ENCODE measurements around the gene HMGXB4.
A peak's percentile ranks its signal among the peaks of the same experiment; 100 is the strongest.

Gene HMGXB4

DNA sequence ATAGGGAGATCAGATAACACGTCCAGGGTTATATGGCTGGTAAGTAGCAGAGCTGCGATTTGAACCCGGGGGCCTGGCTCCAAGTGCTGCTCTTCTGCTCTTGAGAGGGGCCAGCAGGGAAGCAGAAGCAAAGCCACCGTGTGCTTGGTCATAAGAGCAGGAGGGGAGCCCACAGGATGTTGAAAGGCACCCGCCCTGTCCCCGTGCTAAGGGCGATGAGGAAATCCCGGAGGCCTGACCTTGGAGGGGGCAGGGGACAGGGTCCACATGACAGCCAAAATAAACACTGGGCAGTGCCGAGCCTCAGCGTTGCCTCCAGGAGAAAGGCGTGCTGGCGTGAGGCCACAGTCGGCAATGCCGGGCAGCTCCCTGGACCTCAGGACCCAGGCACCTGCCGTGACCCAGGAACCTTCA lies 71.2 kb downstream of the HMGXB4 start:
- DNase-seq, result peak in 1 of 2 donors; percentile 63

DNA sequence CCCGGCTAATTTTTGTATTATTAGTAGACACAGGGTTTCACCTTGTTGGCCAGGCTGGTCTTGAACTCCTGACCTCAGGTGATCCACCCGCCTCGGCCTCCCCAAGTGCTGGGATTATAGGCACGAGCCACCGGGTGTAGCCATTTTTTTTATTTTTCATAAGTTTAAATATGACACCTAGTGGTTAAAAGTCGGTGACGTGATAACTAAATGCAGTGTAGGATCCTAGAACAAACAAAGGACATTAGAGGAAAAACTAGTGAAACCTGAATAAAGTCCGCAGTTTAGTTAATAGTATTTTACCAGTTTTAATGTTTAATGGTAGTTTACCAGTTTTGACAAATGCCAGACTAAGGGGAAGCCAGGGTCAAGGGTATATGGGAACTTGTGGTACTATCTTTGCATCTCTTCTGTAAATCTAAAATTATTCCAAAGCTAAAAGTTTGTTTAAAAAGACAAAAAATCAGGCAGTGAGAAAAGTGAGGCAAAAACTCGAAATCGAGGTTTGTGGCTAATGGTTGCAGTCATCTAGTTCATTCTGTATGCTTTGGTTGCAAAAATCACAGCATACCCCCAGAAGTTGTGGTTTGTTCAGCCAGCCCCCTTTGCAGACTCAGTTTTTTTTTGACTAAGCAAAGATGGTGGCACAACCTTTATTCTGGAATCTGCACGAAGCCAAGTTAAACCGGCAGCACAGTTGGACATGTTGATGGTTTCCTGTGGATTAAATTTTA lies 72.0 kb downstream of the HMGXB4 start:
- no peak for DNase-seq

DNA sequence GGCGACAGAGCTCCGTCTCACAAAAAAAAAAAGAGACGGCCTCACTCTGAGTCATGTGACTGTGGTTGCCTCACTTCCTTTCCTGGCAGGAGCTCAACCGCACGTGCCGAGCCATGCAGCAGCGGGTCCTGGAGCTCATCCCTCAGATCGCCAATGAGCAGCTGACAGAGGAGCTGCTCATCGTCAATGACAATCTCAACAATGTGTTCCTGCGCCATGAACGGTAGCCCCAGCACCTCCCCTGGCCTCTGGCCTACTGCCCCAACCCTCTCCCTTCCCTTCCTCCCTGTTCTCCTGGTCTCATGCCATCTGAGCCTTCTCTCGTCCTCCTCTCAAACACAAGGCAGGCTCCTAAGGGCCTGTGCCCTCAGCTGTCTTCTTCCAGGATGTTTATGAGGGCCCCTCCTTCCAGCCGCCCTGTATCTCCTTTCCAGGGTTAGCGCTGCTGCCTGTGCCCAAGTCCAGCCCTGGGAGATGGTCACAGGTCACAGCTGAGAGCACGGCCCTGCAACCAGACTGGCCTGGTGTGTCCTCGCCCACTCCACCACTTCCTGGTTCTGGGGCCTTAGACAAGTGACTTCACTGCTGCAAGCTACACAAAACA lies 73.1 kb downstream of the HMGXB4 start:
- DNase-seq, result peak; percentile 56 to 78

DNA sequence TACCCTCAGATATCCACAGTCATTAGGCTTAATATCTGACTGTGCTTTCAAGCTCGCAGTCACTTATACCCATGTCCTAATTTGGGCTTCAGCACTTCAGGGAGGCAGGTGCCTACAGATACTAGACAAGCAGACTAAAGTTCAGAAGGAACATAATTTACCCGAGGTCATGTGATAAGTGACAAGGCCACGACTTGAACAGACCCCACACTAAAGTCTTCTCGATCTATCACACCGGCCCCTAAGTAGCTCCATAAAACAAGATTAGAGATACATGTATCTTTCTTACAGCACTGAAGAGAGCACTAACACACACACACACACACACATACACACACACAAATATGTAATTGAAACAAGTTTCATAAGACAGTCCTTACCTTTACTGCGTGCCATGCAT lies 75.0 kb downstream of the HMGXB4 start:
- no peak for DNase-seq

DNA sequence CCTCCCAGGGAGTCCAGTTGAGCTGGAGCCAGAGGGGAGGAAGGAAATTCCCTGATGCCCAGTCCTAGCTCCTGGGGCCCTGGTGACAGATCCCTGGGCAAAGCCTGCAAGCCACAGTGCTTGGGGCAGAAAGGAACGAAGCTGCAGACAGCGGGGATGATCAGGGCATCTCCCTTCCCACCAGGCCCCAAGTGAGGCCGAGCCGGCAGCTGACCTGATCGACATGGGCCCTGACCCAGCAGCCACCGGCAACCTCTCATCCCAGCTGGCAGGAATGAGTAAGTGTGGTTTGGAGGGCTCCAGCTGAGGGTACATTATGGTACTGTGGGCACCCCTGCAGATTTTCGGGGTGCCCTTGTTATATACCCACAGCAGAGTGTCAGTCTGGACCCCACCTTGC lies 75.9 kb downstream of the HMGXB4 start:
- no peak for DNase-seq

DNA sequence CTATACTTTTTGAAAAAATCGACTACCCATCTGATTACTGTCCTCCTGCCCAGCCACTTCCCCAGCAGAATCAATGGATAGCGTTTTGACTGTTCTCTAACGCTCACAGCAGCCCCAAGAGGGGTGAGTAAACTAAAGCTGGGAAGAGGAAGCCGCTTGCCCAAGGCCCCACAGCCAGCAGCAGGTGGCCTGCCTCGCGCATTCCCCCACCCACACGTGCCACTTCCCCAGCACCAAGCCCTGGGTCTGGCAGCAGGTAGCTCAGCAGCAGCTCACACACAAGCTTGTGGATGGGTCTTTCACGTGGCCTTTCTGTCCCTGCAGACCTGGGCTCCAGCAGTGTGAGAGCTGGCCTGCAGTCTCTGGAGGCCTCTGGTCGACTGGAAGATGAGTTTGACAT lies 76.7 kb downstream of the HMGXB4 start:
- DNase-seq, result no peak

DNA sequence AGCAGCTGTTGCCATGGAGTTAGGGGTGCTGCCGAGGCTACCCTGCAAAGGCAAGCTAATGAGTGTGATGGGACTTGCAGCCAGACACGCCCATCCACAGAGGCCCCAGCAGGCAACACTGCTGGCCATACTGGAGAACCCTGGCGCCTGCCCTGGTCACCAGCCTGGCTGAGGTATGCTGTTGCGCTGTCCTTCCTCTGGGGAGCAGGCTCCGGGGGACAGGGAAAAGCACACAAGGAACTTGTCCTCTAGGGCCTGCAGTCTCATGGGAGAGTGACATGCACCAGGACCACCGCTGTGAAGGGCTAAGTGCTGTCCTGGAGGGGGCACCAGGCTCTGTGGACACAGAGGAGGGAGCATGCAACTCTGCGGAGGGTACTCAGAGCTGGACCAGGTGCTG lies 78.2 kb downstream of the HMGXB4 start:
- no peak for DNase-seq

DNA sequence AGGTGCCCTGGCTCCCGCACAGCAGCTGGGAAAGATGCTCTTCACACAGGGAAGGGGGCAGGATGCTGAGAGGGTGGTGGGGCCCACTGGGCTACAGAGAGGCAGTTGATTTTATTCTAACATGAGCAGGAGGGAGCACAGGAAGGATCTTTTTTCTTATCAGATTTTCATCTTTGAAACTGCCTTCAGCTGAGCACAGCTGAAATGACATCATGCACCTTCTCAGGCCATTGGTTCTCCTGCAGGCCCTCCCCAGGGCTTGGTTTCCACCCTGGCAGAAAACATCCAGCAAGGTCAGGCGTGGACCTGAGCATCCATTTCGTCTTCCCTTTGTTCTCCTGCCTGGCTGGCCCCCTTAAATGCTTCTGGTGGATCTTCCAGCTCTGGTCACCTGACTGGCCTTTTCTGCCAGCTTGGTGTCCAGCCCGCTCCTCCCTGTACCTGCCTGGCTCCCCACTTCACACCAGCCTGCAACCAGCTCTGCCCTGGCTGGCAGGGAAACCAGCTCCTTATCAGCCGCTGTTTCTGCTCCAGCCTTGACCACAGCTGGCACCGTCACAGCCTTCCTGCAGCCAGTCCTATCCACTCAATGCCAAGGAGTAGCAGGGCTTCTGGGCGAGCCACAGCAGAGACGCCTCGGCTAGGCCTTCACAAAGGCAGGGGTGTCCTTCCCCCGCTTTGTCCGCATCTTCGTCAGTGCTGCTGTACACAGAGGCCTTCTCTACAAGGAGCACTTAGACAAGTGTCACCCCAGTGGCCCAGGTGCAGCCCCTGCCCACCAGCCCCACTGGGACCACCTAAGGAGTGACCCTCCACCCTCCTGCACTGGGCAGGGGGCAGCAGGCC lies 78.9 kb downstream of the HMGXB4 start:
- DNase-seq, result no peak

DNA sequence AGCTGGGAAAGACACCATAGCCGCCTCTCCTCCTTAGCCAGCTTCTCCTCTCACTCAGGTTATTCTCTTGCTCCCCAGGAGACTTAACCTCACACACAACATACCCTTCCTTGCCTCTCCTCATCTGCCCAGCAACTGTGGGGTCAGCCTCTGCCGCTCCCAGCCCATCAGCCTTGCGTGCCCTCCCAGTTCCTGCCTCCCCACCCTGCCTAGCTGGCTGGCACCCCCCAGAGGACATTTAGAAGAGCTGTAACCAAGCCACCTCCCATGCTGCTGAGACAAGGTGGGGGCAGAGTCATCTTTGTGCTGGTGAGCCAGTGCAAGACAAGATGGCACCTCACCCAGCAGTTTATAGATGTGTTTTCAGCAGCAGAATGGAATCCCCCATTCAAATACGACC lies 80.6 kb downstream of the HMGXB4 start:
- no peak for DNase-seq

DNA sequence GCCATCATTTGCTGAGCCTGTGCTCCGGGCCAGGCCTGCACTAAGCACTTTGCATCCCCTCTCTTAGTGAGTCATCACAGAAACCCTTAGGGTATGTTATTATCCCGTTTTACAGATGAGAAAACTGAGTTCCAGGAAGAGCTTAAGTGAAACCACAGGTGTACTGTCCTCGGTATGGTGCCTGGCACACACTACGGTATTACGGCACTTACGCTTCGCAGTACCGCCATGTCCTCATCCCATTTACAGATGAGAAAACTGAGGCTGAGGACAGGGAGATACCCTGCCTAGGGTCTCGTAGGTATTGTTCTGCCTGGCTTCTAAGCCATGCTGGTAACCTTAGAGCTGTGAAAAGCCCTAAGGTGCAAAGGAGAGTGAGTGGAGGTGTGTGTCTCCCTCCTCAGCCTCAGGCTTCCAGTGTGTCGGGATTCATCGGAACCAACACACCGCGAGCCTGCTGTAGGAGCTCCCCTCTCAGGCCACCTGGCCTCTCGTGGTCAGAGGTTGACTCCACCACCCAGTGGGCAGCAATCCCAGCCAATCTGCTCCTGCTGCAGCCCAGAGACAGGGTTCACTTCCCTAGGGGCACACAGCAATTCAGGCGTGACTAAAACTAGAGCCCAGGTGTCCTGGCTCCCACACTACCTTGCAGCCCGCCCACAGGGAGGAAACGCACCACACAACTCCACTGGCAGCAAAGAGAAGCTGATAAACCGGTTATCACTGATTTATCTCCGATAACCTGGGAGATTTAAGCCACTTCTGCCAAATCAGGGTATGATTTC lies 84.0 kb downstream of the HMGXB4 start:
- DNase-seq, result no peak

DNA sequence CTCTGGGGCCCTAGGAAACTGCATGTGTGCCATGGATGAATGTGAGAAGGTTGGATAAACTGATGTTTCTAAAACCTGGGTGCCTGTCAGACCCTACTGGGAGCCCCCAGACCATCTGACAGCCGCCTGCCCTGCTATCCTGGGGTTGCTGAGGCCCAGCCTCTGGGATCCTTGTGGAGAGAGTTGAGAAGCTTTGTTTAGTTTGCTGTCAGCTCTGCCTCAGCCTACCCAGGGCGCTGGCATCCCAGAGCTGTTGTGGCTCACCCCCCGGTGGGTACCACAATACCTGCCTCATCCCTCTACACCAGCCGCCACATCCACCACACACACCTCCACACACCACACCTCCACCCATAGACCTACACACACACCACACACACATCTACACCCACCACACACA lies 85.1 kb downstream of the HMGXB4 start:
- DNase-seq, result no peak

DNA sequence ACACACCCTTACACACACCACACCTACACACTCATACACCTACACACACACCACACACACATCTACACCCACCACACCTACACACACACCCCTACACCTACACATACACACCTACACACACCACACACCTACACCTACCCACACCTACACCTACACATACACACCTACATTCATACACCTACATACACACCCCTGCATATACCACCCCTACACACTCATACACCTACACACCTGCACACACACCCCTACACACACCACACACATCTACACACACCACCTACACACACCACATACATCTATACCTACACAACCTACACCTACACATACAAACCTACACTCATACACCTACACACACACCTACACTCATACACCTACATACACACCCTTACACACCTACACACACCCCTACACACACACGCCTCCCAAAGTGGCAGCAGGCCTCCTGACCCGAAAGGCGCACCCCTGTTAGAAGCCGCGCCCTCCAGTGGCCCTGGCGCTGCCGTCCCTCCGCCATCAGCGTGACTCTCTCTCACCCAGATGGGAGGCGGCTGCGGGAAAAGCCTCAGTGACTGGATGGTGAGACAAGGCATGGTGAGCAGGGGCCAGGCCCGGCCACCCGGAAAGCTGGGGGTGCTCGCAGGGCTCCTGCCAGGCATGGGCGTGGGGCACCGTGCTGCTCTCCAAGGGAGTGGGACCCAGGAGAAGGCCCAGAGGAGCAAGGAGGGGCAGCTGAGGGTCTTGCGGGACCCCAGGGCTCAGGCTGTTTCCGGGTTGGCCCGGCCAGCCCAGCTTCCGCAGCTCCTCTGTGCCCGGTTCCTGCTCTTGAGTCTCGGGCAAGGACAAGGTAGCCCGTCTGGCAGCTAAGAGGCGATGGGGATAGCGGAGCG lies 86.6 kb downstream of the HMGXB4 start:
- no peak for DNase-seq

DNA sequence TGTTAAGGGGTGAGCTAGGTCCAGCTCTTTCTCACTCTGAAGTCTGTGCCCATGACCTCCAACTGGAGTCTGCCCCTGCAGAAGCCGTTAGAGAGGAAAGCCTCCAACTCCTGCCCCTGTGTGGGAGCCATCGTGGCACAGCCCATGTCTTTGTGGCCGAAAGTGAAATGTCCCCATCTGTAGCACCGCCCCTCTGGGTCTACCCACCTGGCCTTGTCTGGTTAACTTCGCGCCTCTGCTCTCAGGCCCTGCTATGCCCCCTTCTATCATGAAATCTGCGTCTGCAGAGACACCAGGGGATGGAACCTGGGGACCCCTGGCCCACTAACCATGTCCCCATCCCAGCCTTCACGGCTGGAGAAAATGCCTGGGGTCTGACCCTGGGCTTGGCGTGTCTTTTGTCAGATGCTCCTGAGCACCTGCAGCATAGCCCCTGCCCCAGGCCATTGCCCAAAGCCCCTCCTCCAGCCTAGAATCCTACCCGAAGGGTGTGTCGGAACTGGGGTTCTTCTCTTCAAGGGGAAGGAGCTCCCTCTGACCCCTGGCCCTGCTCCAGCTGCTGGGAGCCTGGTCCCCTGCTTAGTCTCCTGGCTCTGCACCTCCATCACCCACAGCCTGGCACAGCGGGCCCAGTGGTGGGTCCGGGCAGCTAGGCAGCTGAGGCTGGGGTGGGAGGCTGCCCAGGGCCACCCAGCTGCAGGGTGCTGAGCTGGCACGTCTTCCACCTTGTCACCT lies 87.8 kb downstream of the HMGXB4 start:
- DNase-seq, result no peak

All from CD4-positive, alpha-beta T cell treated with Interleukin-1 beta for 1 hour (primary cell).